ENCODE results near the gene KCNQ1. TPM values are rescaled to one million over a fixed set of nuclear protein-coding genes. Genes with fewer than 3 reads are reported as not detected.

KCNQ1 gene
- polyA plus RNA-seq, 1 donor from 2014 or later, result not detected

GRCh38 chr11:2870969-2871680 lies 426.3 kb downstream of the KCNQ1 start:
- peaks cover 16% of the 10 kb centered on the region for H3K27me3 ChIP-seq (ENCODE audit: insufficient read depth, low read depth, low read length)

GRCh38 chr11:2874963-2875362 lies 430.2 kb downstream of the KCNQ1 start:
- Histone ChIP-seq H3K9ac (ENCODE audit: low read length) (no peak overlapping the region), H3K27me3 (ENCODE audit: insufficient read depth, low read depth, low read length) (peaks cover 6% of the 10 kb centered on the region), H3K4me3 (ENCODE audit: low read length) (no peak overlapping the region), H3F3A (ENCODE audit: insufficient read depth, low read length, poor library complexity, severe bottlenecking) (no peaks in the 10 kb centered on the region), H3K9me3 (ENCODE audit: low read length) (peaks cover 5% of the 10 kb centered on the region), H3K4me2 (ENCODE audit: low read length) (no peak overlapping the region), H3K9me2 (ENCODE audit: insufficient read depth, low read length) (no peaks in the 10 kb centered on the region), H3K79me2 (replicated peaks; ENCODE audit: insufficient read depth, low read length) (no peaks in the 10 kb centered on the region), H4K20me1 (ENCODE audit: insufficient read depth) (no peaks in the 10 kb centered on the region), H2AFZ (ENCODE audit: low read depth, low read length) (no peak overlapping the region), H3K27ac (ENCODE audit: low read length) (no peak overlapping the region), H3K36me3 (ENCODE audit: insufficient read depth, low read length) (no peaks in the 10 kb centered on the region)
- TF ChIP-seq EZH2 (IDR thresholded peaks at IDR 0.05; ENCODE audit: borderline replicate concordance, insufficient read depth, low read length, poor library complexity, severe bottlenecking) (no peak), TAF1 (IDR thresholded peaks at IDR 0.05; ENCODE audit: low read depth) (no peak), CTCF (IDR thresholded peaks at IDR 0.05; ENCODE audit: poor library complexity, severe bottlenecking) (no peak), SMC3 (conservative IDR thresholded peaks at IDR 0.05; ENCODE audit: poor library complexity) (no peak), RAD21 (conservative IDR thresholded peaks at IDR 0.05) (no peak), EP300 (conservative IDR thresholded peaks at IDR 0.05; ENCODE audit: poor library complexity, severe bottlenecking) (no peak), POLR2AphosphoS5 (IDR thresholded peaks at IDR 0.05) (no peak)

More at GRCh38 chr11:2870969-2871680, 426.3 kb downstream of the KCNQ1 start:
- TF ChIP-seq SMC3 (conservative IDR thresholded peaks at IDR 0.05; ENCODE audit: poor library complexity) (no peak), POLR2AphosphoS5 (IDR thresholded peaks at IDR 0.05) (no peak), TAF1 (IDR thresholded peaks at IDR 0.05; ENCODE audit: low read depth) (no peak), CTCF (IDR thresholded peaks at IDR 0.05; ENCODE audit: poor library complexity, severe bottlenecking) (no peak), EZH2 (IDR thresholded peaks at IDR 0.05; ENCODE audit: borderline replicate concordance, insufficient read depth, low read length, poor library complexity, severe bottlenecking) (no peak), REST (IDR thresholded peaks at IDR 0.05; ENCODE audit: borderline replicate concordance) (no peak)
- H3K4me2 ChIP-seq (ENCODE audit: low read length), result no peak overlapping the region
- H4K20me1 ChIP-seq (ENCODE audit: insufficient read depth), result no peaks in the 10 kb centered on the region
- H3K27ac ChIP-seq (ENCODE audit: low read length), result no peak overlapping the region
- H2AFZ ChIP-seq (ENCODE audit: low read depth, low read length), result no peak overlapping the region
- H3F3A ChIP-seq (ENCODE audit: insufficient read depth, low read length, poor library complexity, severe bottlenecking), result no peaks in the 10 kb centered on the region
- no peak overlapping the region for H3K4me3 ChIP-seq (ENCODE audit: low read length)
- H3K79me2 ChIP-seq (replicated peaks; ENCODE audit: insufficient read depth, low read length), result no peaks in the 10 kb centered on the region
- no peaks in the 10 kb centered on the region for H3K36me3 ChIP-seq (ENCODE audit: insufficient read depth, low read length)
- H3K9me3 ChIP-seq (ENCODE audit: low read length), result peaks cover 5% of the 10 kb centered on the region
- H3K9me2 ChIP-seq (ENCODE audit: insufficient read depth, low read length), result no peaks in the 10 kb centered on the region
- no peak overlapping the region for H3K9ac ChIP-seq (ENCODE audit: low read length)

Measured in neural cell (in vitro differentiated cells).